HepG2 (cell line): ENCODE data around the gene TIAM1.

Source experiments
- CTCF ChIP-seq: sonication (generic); formaldehyde crosslinking; IDR thresholded peaks from 2 replicates; pipeline ENCODE4 v1.5.0; 2020; ENCODE audit warnings: mild to moderate bottlenecking, missing genetic modification reagents, moderate library complexity
- PHF21A ChIP-seq: sonication (generic); formaldehyde crosslinking; IDR thresholded peaks from 2 replicates; pipeline ENCODE4 v1.5.0; 2020; ENCODE audit warnings: mild to moderate bottlenecking, missing genetic modification reagents
- SIN3B ChIP-seq: fragments of 150-350 bp; IDR thresholded peaks from 2 replicates; pipeline ENCODE4 v1.6.1; 2014; ENCODE audit warnings: low read length
- ZFP36 ChIP-seq: fragments of 150-350 bp; IDR thresholded peaks from 2 replicates; pipeline ENCODE4 v1.6.1; 2018; ENCODE audit warnings: borderline replicate concordance, low read length, low read depth; ENCODE audit not compliant: partially characterized antibody
- ZNF431 ChIP-seq: sonication (generic); formaldehyde crosslinking; IDR thresholded peaks from 2 replicates; pipeline ENCODE4 v1.9.0; 2022; ENCODE audit warnings: missing genetic modification reagents, low read depth, mild to moderate bottlenecking, borderline replicate concordance

GRCh38 chr21:31161157-31161556, 182.9 kb downstream of the TIAM1 start:
- TF ChIP-seq SIN3B (no peak), ZNF431 (CRISPR knock-in tag) (no peak), ZFP36 (no peak), PHF21A (CRISPR knock-in tag) (no peak), CTCF (CRISPR knock-in tag) (no peak)
